ENCODE measurements around the gene UCK1.

- TF ChIP-seq POLR2AphosphoS2 (IDR thresholded peaks at IDR 0.05; ENCODE audit: low read depth, low read length) (no peak), SP1 (IDR thresholded peaks at IDR 0.05; ENCODE audit: low read depth, low read length) (no peak), POLR2A (IDR thresholded peaks at IDR 0.05; ENCODE audit: low read depth, low read length) (no peak; the same call in 1 of the 2 replicates), RUNX3 (IDR thresholded peaks at IDR 0.05; ENCODE audit: low read length) (no peak), POLR2AphosphoS5 (IDR thresholded peaks at IDR 0.05; ENCODE audit: low read length) (no peak), YY1 (IDR thresholded peaks at IDR 0.05; ENCODE audit: low read depth, low read length) (no peak)
- TF ChIP-seq, protein P1, sequence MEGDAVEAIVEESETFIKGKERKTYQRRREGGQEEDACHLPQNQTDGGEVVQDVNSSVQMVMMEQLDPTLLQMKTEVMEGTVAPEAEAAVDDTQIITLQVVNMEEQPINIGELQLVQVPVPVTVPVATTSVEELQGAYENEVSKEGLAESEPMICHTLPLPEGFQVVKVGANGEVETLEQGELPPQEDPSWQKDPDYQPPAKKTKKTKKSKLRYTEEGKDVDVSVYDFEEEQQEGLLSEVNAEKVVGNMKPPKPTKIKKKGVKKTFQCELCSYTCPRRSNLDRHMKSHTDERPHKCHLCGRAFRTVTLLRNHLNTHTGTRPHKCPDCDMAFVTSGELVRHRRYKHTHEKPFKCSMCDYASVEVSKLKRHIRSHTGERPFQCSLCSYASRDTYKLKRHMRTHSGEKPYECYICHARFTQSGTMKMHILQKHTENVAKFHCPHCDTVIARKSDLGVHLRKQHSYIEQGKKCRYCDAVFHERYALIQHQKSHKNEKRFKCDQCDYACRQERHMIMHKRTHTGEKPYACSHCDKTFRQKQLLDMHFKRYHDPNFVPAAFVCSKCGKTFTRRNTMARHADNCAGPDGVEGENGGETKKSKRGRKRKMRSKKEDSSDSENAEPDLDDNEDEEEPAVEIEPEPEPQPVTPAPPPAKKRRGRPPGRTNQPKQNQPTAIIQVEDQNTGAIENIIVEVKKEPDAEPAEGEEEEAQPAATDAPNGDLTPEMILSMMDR (IDR thresholded peaks at IDR 0.05 in 2 of 3, conservative IDR thresholded peaks at IDR 0.05 in 1 of 3; ENCODE audit: control insufficient read depth in 2 of 3, extremely low read depth in 1 of 3, insufficient read depth in 1 of 3, low read depth in 3 of 3, low read length in 3 of 3): no peak
- TF ChIP-seq, protein P2, sequence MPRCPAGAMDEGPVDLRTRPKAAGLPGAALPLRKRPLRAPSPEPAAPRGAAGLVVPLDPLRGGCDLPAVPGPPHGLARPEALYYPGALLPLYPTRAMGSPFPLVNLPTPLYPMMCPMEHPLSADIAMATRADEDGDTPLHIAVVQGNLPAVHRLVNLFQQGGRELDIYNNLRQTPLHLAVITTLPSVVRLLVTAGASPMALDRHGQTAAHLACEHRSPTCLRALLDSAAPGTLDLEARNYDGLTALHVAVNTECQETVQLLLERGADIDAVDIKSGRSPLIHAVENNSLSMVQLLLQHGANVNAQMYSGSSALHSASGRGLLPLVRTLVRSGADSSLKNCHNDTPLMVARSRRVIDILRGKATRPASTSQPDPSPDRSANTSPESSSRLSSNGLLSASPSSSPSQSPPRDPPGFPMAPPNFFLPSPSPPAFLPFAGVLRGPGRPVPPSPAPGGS (IDR thresholded peaks at IDR 0.05; ENCODE audit: borderline replicate concordance, insufficient read depth, low read depth, low read length, poor library complexity, severe bottlenecking): no peak
- TF ChIP-seq, protein P3, sequence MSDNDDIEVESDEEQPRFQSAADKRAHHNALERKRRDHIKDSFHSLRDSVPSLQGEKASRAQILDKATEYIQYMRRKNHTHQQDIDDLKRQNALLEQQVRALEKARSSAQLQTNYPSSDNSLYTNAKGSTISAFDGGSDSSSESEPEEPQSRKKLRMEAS (IDR thresholded peaks at IDR 0.05; ENCODE audit: low read depth, low read length): no peak
Measured at GRCh38 chr9:131484051-131484445, 47.0 kb downstream of the UCK1 start.
